Smooth muscle cell (in vitro differentiated cells): ENCODE results near the gene NES. TPM values are rescaled to one million over a fixed set of nuclear protein-coding genes. Genes with fewer than 3 reads are reported as not detected.

ENCODE experiments used
- DNase-seq: peaks from one replicate; lab custom pipeline; 2025; ENCODE audit not compliant: unreplicated experiment; lab: John Stamatoyannopoulos, UW
- H2AFZ ChIP-seq: fragments of 200-600 bp; sonication (generic); 2 replicates; pipeline ENCODE4 v1.6.0; 2016; ENCODE audit warnings: antibody characterized with exemption, low read depth, mild to moderate bottlenecking
- H3F3A ChIP-seq: fragments of 200-600 bp; sonication (generic); 2 replicates; pipeline ENCODE4 v1.6.0; 2017; ENCODE audit warnings: antibody characterized with exemption, low read depth
- H3K27ac ChIP-seq: fragments of 200-600 bp; sonication (generic); 2 replicates; pipeline ENCODE4 v1.5.1; 2016; ENCODE audit warnings: low read depth, mild to moderate bottlenecking
- H3K27me3 ChIP-seq: fragments of 200-600 bp; sonication (generic); 2 replicates; pipeline ENCODE4 v1.6.1; 2016; ENCODE audit warnings: low read depth, mild to moderate bottlenecking
- H3K36me3 ChIP-seq: fragments of 200-600 bp; sonication (generic); 2 replicates; pipeline ENCODE4 v1.5.1; 2016; ENCODE audit warnings: low read depth
- H3K4me1 ChIP-seq: fragments of 200-600 bp; sonication (generic); 2 replicates; pipeline ENCODE4 v1.5.1; 2016; ENCODE audit warnings: low read depth
- H3K4me2 ChIP-seq: fragments of 200-600 bp; sonication (generic); 2 replicates; pipeline ENCODE4 v1.6.0; 2016; ENCODE audit warnings: mild to moderate bottlenecking
- H3K4me3 ChIP-seq: fragments of 200-600 bp; sonication (generic); 2 replicates; pipeline ENCODE4 v1.5.1; 2016; ENCODE audit warnings: mild to moderate bottlenecking
- H3K79me2 ChIP-seq: fragments of 200-600 bp; sonication (generic); 2 replicates; pipeline ENCODE4 v1.6.0; 2016; ENCODE audit warnings: low read depth, mild to moderate bottlenecking
- H3K9ac ChIP-seq: fragments of 200-600 bp; sonication (generic); 2 replicates; pipeline ENCODE4 v1.6.0; 2016; ENCODE audit warnings: low read depth
- H3K9me3 ChIP-seq: fragments of 200-600 bp; sonication (generic); replicated peaks from 2 replicates; pipeline ENCODE4 v1.5.1; 2016; ENCODE audit warnings: low read depth
- H4K20me1 ChIP-seq: fragments of 200-600 bp; sonication (generic); 2 replicates; pipeline ENCODE4 v1.6.0; 2016; ENCODE audit warnings: low read depth
- whole genome bisulfite sequencing: methylation state at CpG from one replicate; pipeline ENCODE4 v1.1.7; 2016; ENCODE audit warnings: low lambda C conversion rate; 5-methylcytosine and 5-hydroxymethylcytosine counted together
- polyA plus RNA-seq: library from polyadenylated mRNA; unstranded; fragments of >200 nt; fragmentation: Nextera tagmentation; extraction: Ambion mirVana; gene quantifications from 2 replicates; pipeline ENCODE4 v1.2.1, GENCODE V29; 2016
- total RNA-seq: library from RNA; depleted of rRNA; stranded (reverse); fragments of >200 nt; gene quantifications from 2 replicates; pipeline ENCODE4 v1.2.3, GENCODE V29; 2014
- TF ChIP-seq, protein P1 (sequence below): fragments of 200-600 bp; sonication (generic); IDR thresholded peaks from 2 replicates; pipeline ENCODE4 v1.5.1; 2017; ENCODE audit warnings: borderline replicate concordance, mild to moderate bottlenecking, antibody characterized with exemption; ENCODE audit not compliant: insufficient read depth, poor library complexity, severe bottlenecking

NES gene, protein sequence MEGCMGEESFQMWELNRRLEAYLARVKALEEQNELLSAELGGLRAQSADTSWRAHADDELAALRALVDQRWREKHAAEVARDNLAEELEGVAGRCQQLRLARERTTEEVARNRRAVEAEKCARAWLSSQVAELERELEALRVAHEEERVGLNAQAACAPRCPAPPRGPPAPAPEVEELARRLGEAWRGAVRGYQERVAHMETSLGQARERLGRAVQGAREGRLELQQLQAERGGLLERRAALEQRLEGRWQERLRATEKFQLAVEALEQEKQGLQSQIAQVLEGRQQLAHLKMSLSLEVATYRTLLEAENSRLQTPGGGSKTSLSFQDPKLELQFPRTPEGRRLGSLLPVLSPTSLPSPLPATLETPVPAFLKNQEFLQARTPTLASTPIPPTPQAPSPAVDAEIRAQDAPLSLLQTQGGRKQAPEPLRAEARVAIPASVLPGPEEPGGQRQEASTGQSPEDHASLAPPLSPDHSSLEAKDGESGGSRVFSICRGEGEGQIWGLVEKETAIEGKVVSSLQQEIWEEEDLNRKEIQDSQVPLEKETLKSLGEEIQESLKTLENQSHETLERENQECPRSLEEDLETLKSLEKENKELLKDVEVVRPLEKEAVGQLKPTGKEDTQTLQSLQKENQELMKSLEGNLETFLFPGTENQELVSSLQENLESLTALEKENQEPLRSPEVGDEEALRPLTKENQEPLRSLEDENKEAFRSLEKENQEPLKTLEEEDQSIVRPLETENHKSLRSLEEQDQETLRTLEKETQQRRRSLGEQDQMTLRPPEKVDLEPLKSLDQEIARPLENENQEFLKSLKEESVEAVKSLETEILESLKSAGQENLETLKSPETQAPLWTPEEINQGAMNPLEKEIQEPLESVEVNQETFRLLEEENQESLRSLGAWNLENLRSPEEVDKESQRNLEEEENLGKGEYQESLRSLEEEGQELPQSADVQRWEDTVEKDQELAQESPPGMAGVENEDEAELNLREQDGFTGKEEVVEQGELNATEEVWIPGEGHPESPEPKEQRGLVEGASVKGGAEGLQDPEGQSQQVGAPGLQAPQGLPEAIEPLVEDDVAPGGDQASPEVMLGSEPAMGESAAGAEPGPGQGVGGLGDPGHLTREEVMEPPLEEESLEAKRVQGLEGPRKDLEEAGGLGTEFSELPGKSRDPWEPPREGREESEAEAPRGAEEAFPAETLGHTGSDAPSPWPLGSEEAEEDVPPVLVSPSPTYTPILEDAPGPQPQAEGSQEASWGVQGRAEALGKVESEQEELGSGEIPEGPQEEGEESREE (N-terminal part only)
- 27.1 and 28.5 TPM in 2 replicates for total RNA-seq
- polyA plus RNA-seq = 11.3 and 23.3 TPM in 2 replicates

DNA sequence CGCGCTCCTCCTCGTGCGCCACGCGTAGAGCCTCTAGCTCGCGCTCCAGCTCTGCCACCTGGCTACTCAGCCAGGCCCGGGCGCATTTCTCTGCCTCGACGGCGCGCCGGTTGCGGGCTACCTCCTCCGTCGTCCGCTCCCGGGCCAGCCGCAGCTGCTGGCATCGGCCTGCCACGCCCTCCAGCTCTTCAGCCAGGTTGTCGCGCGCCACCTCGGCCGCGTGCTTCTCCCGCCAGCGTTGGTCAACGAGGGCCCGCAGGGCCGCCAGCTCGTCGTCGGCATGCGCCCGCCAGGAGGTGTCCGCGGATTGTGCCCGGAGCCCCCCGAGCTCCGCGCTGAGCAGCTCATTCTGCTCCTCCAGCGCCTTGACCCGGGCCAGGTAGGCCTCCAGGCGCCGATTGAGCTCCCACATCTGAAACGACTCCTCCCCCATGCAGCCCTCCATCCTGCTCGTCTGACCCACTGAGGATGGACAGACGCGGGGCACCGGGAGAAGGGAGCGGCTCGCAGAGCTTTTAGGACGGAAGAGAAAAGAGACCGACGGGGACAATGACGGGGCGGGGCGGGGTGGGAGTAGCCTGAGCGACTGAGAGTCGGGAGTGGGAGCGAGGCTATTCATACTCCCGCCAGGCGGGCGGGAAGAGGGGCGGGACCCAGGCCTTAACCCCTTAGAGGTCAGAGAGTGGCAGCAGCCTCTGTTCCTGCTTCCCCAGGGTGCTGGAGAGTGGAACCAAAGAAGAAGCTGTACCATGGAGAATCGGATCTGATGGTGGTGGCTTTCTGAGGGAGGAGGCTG is at the start of gene NES:
NES (minus strand) TSS at position 588 of the 796 bp plus-strand sequence; CDS start at position 445, 143 bp downstream.
- peak within 1 kb of the TSS; percentile 30 for H3K9ac ChIP-seq
- H3F3A ChIP-seq = peaks cover 10% of the 10 kb centered on the region
- WGBS = under 1% methylated on average over 55 of the region's 70 CpGs
- H3K9me3 ChIP-seq = no peaks in the 10 kb centered on the region
- H3K4me3 ChIP-seq = peak within 1 kb of the TSS; percentile 51
- H3K27ac ChIP-seq = peak within 1 kb of the TSS; percentile 40
- TF ChIP-seq, protein P1, sequence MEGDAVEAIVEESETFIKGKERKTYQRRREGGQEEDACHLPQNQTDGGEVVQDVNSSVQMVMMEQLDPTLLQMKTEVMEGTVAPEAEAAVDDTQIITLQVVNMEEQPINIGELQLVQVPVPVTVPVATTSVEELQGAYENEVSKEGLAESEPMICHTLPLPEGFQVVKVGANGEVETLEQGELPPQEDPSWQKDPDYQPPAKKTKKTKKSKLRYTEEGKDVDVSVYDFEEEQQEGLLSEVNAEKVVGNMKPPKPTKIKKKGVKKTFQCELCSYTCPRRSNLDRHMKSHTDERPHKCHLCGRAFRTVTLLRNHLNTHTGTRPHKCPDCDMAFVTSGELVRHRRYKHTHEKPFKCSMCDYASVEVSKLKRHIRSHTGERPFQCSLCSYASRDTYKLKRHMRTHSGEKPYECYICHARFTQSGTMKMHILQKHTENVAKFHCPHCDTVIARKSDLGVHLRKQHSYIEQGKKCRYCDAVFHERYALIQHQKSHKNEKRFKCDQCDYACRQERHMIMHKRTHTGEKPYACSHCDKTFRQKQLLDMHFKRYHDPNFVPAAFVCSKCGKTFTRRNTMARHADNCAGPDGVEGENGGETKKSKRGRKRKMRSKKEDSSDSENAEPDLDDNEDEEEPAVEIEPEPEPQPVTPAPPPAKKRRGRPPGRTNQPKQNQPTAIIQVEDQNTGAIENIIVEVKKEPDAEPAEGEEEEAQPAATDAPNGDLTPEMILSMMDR = peak; percentile 8
- no peaks in the 10 kb centered on the region for H3K36me3 ChIP-seq
- peaks cover 41% of the 10 kb centered on the region for H3K4me1 ChIP-seq
- H4K20me1 ChIP-seq = peaks cover 35% of the 10 kb centered on the region
- H2AFZ ChIP-seq = peak within 1 kb of the TSS; percentile 54
- no peaks in the 10 kb centered on the region for H3K27me3 ChIP-seq
- peak within 1 kb of the TSS; percentile 91 for H3K4me2 ChIP-seq
- DNase-seq = no peak
- H3K79me2 ChIP-seq = peaks cover 40% of the 10 kb centered on the region

DNA sequence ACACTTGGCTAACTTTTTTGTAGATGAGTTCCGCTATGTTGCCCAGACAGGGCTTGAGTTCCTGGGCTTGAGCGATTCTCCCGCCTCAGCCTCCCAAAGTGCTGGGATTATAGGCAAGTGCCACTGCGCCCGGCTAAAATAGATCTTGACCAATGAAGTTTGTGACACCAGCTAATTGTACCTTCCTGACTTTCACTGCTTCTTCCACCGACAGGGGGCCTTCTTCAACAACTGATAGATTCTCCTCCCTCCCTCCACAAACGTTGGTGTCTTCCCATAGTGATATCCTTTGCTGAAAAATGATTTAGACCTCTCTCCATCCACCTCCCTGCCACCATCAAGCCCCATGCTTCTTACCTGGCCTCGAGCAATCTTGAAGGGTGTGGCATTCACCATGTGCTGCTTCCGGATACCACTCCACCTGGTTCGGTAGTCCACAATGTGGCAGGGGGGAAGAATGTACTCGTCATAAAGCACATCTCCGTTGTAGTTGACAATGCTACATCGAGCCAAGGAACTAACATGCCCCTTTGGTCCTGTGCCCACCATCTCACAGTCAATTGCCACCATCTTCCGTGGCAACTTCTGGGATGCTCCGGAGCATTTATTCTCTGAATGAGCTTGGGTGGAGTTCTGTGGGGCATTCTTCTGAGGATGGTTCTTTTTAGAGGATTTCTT is 49.5 kb upstream of the NES start:
- Histone ChIP-seq H3F3A (peaks cover 6% of the 10 kb centered on the region), H3K27me3 (no peaks in the 10 kb centered on the region), H3K4me3 (peak overlapping the region; percentile 38), H4K20me1 (peaks cover 55% of the 10 kb centered on the region), H3K9ac (no peak overlapping the region), H3K79me2 (peaks cover 53% of the 10 kb centered on the region), H2AFZ (no peak overlapping the region), H3K27ac (no peak overlapping the region), H3K4me1 (peaks cover 31% of the 10 kb centered on the region), H3K9me3 (no peaks in the 10 kb centered on the region), H3K4me2 (peak overlapping the region; percentile 97), H3K36me3 (no peaks in the 10 kb centered on the region)
- WGBS = 54% methylated on average over 15 of the region's 15 CpGs
- TF ChIP-seq, protein P1 = peak; percentile 61
- no peak for DNase-seq

DNA sequence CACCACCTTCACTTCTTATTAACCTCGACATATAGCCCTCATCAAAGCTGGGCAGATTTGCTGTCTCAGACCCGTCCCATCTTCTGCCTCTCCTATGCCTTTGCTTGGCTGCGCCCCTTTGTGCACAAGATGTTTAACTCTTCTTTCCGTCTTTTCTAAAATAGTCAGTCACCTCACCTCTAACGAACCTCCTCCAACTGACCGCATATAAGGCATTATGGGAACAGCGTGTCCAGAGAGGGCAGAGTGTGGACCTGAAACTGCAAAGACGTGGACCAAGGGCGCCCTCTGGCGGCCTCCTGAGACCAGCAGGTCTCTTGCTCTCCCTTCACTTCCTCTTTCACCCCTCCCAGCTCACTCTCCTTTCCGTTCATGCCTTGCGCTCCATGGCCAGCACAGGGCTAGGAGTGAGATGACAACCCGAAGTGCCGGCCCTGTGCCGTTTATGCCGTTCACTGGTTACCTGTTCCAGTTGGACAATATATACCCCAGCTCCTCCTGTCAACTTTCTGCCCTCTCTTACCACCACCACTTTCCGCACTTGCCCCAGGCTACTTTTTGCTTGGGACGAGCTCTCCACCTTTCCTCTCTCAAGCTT is 48.6 kb upstream of the NES start:
- Histone ChIP-seq H3K4me3 (peak overlapping the region; percentile 38), H3K27me3 (no peaks in the 10 kb centered on the region), H3K9ac (no peak overlapping the region), H3F3A (peaks cover 6% of the 10 kb centered on the region), H3K9me3 (no peaks in the 10 kb centered on the region), H3K36me3 (no peaks in the 10 kb centered on the region), H3K27ac (no peak overlapping the region), H3K79me2 (peaks cover 53% of the 10 kb centered on the region), H2AFZ (no peak overlapping the region), H3K4me1 (peaks cover 31% of the 10 kb centered on the region), H3K4me2 (peak overlapping the region; percentile 97), H4K20me1 (peaks cover 59% of the 10 kb centered on the region)
- 19% methylated on average over 18 of the region's 18 CpGs for WGBS
- TF ChIP-seq, protein P1 = peak; percentile 87
- peak; percentile 53 for DNase-seq
